ENCODE results near the gene SLC7A5.

The SLC7A5 gene

DNA sequence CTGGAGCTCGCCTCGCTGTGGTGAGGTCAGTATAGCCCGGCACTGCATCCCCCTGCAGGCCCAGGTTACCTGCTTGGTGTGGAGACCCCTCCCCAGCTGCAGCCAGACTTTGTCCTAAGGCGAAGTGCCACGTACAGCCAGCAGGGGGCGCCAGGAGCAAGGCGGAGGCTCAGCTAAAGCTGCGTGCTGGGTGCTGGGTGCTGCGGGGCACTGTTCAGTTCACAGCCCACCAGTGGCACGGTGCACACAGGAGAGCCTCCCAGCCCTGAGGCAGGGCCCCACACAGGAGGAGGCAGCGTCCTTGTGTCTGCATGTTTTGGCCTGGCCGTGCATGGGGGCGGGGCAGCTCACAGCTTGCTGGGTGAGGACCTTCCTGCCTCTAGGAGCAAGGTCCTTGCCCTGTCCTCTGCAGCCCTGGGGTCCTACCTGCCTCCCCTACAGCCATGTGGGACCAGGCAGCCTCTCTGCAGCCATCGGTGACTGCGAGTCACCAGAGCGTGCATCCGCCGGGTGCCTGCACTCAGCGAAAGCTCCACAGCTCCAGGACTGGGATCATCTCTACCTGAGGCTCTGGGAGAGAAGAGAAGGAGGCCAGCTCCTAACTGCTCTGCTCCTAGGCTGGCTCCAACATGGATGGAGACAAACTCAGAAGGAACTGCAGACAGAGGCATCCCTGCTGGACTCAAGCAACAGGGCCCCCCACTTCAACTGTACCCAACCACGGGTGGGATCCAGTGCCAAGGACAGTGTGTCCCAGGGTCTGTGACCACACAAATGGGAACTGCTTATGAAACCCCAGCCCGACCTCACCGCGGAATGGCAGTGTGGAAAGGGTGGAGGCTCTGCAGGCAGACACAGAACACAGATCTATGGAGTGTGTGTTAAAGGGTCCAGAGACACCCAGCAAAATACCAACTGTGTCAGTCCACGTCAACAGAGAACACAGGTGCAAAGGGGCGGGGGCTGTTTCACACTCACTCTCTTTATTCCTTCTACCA, 19.0 kb downstream of the SLC7A5 start:
- Histone ChIP-seq H3K79me2 (ENCODE audit: low read length) (peaks cover 94% of the 10 kb centered on the region), H4K20me1 (ENCODE audit: insufficient read depth, low read length) (no peaks in the 10 kb centered on the region), H3K4me3 (ENCODE audit: low read length) (no peak overlapping the region), H3K9me2 (replicated peaks; ENCODE audit: insufficient read depth, low read length) (no peaks in the 10 kb centered on the region), H3K9ac (ENCODE audit: low read length) (no peak overlapping the region), H2AFZ (ENCODE audit: low read length) (no peak overlapping the region), H3K9me3 (replicated peaks; ENCODE audit: insufficient read depth, low read length) (no peaks in the 10 kb centered on the region), H3K27me3 (replicated peaks; ENCODE audit: insufficient read depth, low read length) (no peaks in the 10 kb centered on the region), H3K4me2 (ENCODE audit: low read depth, low read length) (no peak overlapping the region), H3K4me1 (ENCODE audit: low read length) (no peaks in the 10 kb centered on the region), H3K27ac (ENCODE audit: low read length) (no peak overlapping the region), H3F3A (ENCODE audit: insufficient read depth, low read length) (no peaks in the 10 kb centered on the region), H3K36me3 (replicated peaks; ENCODE audit: insufficient read depth, low read length) (no peaks in the 10 kb centered on the region)
- no peak for DNase-seq
- TF ChIP-seq EZH2 (optimal IDR thresholded peaks at IDR 0.05; ENCODE audit: low read depth, low read length) = no peak
- TF ChIP-seq, protein P1, sequence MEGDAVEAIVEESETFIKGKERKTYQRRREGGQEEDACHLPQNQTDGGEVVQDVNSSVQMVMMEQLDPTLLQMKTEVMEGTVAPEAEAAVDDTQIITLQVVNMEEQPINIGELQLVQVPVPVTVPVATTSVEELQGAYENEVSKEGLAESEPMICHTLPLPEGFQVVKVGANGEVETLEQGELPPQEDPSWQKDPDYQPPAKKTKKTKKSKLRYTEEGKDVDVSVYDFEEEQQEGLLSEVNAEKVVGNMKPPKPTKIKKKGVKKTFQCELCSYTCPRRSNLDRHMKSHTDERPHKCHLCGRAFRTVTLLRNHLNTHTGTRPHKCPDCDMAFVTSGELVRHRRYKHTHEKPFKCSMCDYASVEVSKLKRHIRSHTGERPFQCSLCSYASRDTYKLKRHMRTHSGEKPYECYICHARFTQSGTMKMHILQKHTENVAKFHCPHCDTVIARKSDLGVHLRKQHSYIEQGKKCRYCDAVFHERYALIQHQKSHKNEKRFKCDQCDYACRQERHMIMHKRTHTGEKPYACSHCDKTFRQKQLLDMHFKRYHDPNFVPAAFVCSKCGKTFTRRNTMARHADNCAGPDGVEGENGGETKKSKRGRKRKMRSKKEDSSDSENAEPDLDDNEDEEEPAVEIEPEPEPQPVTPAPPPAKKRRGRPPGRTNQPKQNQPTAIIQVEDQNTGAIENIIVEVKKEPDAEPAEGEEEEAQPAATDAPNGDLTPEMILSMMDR (IDR thresholded peaks at IDR 0.05; ENCODE audit: low read length) = peak; percentile 67

DNA sequence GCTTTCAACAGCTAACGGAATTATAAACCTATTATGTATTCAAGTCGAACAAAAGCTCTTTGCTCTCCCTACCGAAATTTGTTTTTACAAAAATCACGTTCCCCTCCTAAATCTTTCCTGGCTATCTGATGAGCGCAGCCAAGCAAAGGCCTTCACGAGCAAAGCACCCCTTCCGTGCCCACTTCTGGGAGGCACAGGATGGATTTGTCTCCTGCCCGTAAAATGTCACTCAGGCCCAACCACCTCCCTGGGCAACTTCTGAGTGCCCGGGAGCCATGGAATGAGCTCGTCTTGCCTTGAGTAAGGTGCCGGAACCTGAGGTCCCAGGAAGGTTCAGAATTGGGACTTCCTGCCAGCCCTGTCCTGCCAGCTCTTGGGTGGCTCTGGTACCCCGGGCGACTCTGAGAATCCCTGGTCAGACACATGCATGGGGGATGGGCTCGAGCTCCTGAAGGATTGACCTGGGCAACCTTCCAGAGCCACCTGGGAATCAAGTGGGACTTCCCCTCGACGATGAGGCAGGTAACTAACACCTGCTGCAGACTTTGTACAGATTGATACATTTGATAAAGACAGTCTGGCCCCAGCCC, 19.8 kb downstream of the SLC7A5 start:
- no peak for DNase-seq
- Histone ChIP-seq H3K79me2 (ENCODE audit: low read length) (peaks cover 93% of the 10 kb centered on the region), H3K9ac (ENCODE audit: low read length) (no peak overlapping the region), H3K9me3 (replicated peaks; ENCODE audit: insufficient read depth, low read length) (no peaks in the 10 kb centered on the region), H2AFZ (ENCODE audit: low read length) (no peak overlapping the region), H3K4me3 (ENCODE audit: low read length) (no peak overlapping the region), H3K36me3 (replicated peaks; ENCODE audit: insufficient read depth, low read length) (no peaks in the 10 kb centered on the region), H3F3A (ENCODE audit: insufficient read depth, low read length) (no peaks in the 10 kb centered on the region), H3K9me2 (replicated peaks; ENCODE audit: insufficient read depth, low read length) (no peaks in the 10 kb centered on the region), H4K20me1 (ENCODE audit: insufficient read depth, low read length) (no peaks in the 10 kb centered on the region), H3K27ac (ENCODE audit: low read length) (no peak overlapping the region), H3K27me3 (replicated peaks; ENCODE audit: insufficient read depth, low read length) (no peaks in the 10 kb centered on the region), H3K4me2 (ENCODE audit: low read depth, low read length) (no peak overlapping the region), H3K4me1 (ENCODE audit: low read length) (no peaks in the 10 kb centered on the region)
- TF ChIP-seq EZH2 (optimal IDR thresholded peaks at IDR 0.05; ENCODE audit: low read depth, low read length) = no peak
- TF ChIP-seq, protein P1 (IDR thresholded peaks at IDR 0.05; ENCODE audit: low read length) = no peak
- TF ChIP-seq EZH2phosphoT487 (IDR thresholded peaks at IDR 0.05; ENCODE audit: low read length) = no peak

DNA sequence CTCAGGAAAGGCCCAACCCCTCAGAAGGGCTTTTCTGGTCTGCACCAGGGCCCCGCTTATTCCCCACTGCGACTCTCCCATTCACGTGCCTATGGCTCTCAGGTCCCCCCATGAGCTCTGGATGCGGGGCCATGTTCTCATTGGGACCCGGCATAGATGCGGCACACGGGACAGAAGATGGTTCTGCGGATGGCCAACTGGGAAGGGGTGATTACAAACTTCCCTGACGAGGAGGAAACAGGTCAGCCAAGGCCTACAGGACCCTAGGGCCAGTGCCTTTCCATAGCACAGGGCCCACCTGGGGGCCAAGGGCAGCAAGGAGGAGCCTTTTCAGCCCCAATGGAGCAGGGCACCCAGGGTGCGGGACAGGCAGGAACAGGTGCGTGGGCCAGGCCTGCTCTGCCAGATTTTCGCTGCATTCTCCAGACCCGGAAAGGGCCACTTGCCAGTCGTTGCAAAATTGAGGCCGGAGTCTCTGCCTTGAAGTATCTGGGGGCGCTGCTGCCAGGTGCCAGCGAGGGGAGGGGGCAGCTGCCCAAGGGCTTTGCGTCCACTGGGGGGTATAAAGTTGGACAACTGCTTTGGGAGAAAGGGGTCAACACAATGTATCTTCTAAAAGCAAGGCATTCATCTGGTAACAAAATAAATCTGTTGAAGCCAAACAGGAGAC, 20.5 kb downstream of the SLC7A5 start:
- H3K9me2 ChIP-seq (replicated peaks; ENCODE audit: insufficient read depth, low read length) = no peaks in the 10 kb centered on the region
- no peak overlapping the region for H3K4me2 ChIP-seq (ENCODE audit: low read depth, low read length)
- no peak overlapping the region for H3K4me3 ChIP-seq (ENCODE audit: low read length)
- no peak overlapping the region for H2AFZ ChIP-seq (ENCODE audit: low read length)
- H3K79me2 ChIP-seq (ENCODE audit: low read length) = peaks cover 94% of the 10 kb centered on the region
- no peak for TF ChIP-seq EZH2 (optimal IDR thresholded peaks at IDR 0.05; ENCODE audit: low read depth, low read length)
- TF ChIP-seq, protein P1 (IDR thresholded peaks at IDR 0.05; ENCODE audit: low read length) = no peak
- no peak for TF ChIP-seq EZH2phosphoT487 (IDR thresholded peaks at IDR 0.05; ENCODE audit: low read length)
- H3K4me1 ChIP-seq (ENCODE audit: low read length) = no peaks in the 10 kb centered on the region
- H3K27ac ChIP-seq (ENCODE audit: low read length) = no peak overlapping the region
- H3K36me3 ChIP-seq (replicated peaks; ENCODE audit: insufficient read depth, low read length) = no peaks in the 10 kb centered on the region
- H4K20me1 ChIP-seq (ENCODE audit: insufficient read depth, low read length) = no peaks in the 10 kb centered on the region
- DNase-seq = no peak
- no peaks in the 10 kb centered on the region for H3K9me3 ChIP-seq (replicated peaks; ENCODE audit: insufficient read depth, low read length)
- no peaks in the 10 kb centered on the region for H3F3A ChIP-seq (ENCODE audit: insufficient read depth, low read length)
- H3K9ac ChIP-seq (ENCODE audit: low read length) = no peak overlapping the region
- no peaks in the 10 kb centered on the region for H3K27me3 ChIP-seq (replicated peaks; ENCODE audit: insufficient read depth, low read length)

All from MM.1S (cell line).